Smooth muscle cell of the brain vasculature (primary cell): ENCODE results near the gene PTPRG.

Source experiments
- DNase-seq: peaks from one replicate; pipeline ENCODE4 v3.0.0-alpha.2; 2012; ENCODE audit warnings: low read depth, low spot score

PTPRG gene

DNA sequence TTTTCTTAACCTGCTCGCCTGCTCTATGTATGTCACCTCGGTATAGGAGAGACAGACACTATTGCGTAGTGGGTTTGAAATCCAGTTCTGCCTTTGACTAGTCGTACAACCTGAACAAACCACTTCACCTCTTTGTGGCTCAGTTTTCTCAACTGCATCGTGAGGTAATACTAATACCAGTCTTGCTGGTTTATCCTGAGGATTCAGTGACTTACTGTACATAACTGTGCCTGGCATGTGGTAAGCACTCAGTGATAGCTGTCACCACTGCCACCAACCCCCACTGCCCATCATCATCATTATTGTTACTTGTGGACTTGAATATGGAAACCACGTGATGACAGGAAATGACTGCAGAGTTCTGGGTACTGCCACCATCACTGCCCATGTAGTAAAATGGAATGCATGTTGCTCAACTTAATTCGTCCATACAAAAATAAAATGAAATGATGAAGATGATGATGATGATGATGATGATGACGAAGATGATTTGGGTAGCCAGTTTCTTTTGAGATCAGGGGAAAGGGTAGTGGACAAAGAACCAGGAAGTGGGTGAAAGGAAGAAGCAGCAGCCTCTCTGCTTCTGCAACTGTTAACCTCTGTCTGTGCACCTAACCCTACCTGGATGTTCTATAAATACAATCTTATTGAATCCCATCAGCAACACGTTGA, 583.9 kb downstream of the PTPRG start:
- no peak for DNase-seq

DNA sequence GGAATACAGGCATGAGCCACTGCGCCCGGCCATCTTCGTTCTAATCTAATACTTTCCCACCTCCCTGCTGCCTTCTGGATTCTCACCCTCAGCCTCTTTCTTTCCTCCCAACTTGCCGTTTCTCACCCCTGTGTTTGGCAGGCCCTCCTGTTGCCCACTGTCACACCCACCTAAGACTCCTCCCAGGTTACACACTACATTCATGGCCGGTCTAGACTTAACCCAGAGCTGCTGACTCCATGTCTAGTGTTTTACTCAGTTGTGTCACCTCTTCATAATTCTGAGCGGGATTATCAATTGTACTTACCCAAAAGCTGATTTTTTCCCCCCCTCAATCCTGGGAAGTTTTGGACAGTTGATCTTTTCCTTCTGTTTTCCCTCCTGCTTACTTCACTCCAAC, 588.2 kb downstream of the PTPRG start:
- DNase-seq = no peak

DNA sequence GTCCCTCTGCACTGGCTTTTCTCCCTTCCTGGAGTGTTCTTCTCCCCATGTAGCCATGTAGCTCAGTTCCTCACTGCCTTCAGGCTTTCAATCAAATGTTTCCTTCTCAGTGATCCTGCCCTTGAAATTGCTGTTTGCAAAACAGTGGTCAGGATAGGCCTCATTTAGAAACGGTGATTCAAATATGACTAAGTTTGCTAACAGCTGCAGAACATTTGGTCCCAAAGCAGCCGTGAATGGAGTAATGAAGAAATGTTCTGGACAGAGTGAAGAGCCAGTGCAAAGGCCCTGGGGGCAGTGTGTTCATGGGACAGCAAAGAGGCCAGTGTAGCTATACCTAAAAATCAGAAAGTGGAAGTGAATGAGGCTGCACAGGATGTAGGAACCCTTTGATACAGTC, 588.6 kb downstream of the PTPRG start:
- DNase-seq = no peak

GRCh38 chr3:62151591-62151990, 590.2 kb downstream of the PTPRG start:
- DNase-seq = no peak

DNA sequence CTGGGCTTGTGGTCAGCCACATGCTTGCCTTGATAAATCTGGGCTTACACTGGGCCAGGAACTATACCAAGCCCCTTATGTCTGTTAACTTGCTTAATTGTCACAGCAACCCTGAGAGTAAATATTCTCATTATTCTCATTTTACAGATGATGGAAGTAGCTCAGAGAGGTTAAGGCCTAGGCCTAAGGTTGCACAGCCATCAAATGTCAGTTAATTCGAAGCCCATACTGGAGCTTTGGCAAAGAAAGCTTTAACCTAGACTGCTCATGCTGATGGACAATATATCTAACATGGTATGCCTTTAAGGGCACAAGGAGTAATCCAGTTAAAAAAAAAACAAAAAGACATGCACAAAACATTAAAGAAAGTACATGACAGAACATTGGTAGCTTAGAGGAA, 591.9 kb downstream of the PTPRG start:
- DNase-seq = no peak

DNA sequence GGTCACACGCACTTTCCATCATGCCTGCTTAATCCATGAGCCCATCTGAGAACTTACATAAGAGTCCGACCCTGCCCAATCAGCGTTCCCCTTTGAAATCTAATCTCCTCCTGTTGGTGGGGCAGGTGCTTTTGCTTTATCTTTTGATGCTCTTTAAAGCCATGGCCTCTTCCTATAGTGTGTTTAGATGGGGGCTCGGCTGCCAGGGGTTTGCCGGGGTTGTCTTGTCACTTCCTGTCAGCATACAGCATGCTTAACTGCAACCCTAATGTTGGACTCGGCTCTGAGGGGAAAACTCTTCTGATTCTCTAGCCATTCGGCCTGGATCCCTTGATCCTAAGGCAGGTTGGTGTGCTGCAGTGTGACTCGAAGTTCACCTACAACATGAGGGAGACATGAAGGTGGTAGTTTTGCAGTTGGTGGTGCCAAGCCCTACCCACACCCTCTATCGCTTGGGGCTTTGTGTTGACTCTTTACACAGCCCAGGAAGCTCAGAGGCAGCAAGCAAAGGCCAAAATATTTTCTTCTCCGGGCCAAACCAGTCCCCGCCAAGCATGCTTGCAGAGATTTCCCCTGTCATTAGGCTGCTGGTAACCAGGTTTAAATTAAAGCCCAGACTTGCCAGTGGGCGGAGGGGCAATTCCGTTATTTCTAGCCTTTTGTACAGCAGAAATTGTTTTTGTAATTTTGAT, 593.2 kb downstream of the PTPRG start:
- no peak for DNase-seq

DNA sequence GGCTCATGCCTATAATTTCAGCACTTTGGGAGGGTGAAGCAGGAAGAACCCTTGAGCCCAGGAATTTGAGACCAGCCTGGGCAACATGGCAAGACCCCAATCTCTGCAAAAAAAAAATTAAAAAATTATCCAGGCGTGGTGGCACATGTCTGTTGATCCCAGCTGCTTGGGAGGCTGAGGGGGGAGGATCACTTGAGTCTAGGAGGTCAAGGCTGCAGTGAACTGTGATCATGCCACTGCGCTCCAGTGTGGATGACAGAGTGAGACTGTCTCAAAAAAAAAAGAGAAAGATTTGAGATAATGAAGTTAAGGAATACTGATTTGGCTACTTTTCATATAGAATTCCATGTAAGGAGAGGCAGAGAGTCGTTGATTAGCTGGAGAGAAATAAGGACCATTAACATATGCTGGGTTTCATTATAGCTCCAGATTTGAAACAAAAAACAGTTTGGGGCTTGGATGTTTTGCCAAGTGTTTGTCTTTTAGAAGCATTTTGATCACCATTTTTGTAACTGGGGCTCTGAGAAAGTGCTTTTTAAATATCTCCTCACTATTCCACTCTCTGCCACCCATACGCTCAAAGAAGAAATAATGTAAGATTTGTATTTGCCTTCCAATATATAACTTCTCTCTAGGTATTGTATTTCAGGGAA, 597.8 kb downstream of the PTPRG start:
- no peak for DNase-seq

DNA sequence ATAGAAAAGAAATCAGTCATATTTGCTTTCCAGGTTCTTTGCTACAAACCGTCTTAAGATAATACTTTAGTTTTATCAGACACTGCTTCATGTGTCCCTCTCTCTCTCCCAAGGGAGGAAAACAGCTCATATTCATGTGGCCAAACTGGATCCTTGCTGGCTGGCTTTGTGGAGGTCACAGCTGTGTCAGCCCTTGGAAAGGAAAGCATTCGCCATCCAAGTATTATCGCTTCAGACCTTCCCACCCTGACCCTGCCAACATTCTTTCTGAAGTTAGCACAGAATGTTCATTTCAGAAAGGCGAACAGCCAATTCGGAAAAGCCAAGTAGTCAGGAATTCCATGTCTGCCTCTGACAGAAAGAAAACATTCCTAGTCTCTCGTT, 598.3 kb downstream of the PTPRG start:
- no peak for DNase-seq

DNA sequence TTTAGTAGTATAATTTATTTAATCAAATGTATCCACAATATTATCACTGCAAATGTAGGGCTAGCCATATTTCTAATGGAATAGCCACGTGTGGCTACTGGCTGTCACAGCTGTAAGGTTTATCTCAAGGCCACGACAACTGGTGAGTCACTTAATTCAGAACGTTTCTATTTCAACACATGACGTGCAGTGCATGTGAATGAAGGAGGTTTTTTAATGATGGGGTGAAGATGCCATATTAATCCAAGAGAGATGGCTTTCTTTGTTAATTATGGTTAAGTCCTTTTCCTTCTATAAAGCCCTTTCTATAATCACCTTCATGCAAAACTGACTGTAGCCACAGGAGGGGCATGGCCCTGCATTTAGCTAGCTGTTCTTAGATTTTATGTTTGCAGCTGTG, 600.0 kb downstream of the PTPRG start:
- no peak for DNase-seq

GRCh38 chr3:62164196-62164595, 602.8 kb downstream of the PTPRG start:
- DNase-seq = no peak

GRCh38 chr3:62164746-62165145, 603.4 kb downstream of the PTPRG start:
- no peak for DNase-seq

DNA sequence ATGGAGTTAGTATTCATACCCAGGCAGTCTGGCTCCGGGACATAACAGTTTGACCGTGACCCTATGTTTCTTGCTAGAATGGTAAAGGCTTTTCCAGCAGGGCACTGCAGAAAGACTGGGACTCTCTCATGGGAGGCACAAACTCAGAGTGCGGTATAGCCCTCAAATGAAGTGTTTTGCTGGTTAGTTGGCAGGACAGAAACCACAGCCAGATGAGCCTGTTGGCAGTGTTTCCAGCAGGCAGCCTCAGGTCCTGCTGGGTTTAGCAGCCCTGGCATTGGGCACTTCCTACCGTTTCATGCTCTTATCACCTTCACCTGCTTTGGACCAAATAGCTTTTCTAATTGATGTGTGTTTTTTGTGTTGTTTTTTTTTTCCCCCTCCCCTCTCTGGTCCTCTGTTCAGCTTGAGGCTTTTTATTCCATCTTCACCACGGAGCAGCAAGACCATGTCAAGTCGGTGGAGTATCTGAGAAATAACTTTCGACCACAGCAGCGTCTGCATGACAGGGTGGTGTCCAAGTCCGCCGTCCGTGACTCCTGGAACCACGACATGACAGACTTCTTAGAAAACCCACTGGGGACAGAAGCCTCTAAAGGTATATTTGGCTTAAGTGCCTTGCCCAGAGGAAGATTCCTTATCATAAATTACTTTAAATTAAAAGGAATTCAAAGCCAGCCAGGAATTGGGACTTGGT, 606.3 kb downstream of the PTPRG start:
- no peak for DNase-seq

DNA sequence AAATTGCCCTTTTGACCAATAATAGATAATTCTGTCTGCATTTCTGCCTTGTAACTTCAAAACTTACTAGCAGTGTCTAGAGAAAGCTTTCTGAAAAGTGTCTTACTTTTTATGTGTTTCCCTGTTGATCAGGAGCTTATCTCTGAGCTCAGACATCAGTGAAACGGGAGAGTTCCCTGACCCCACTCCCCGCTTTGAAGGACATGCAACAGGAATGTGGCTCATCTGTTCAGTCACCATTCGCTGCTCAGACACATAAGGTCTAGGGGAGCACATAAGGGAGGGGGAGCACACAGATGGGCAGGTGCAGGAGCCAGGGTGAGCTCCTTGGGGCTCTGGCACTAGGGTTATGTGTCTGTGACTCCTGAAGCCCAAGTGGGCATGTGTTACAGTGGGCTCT, 607.0 kb downstream of the PTPRG start:
- no peak for DNase-seq

DNA sequence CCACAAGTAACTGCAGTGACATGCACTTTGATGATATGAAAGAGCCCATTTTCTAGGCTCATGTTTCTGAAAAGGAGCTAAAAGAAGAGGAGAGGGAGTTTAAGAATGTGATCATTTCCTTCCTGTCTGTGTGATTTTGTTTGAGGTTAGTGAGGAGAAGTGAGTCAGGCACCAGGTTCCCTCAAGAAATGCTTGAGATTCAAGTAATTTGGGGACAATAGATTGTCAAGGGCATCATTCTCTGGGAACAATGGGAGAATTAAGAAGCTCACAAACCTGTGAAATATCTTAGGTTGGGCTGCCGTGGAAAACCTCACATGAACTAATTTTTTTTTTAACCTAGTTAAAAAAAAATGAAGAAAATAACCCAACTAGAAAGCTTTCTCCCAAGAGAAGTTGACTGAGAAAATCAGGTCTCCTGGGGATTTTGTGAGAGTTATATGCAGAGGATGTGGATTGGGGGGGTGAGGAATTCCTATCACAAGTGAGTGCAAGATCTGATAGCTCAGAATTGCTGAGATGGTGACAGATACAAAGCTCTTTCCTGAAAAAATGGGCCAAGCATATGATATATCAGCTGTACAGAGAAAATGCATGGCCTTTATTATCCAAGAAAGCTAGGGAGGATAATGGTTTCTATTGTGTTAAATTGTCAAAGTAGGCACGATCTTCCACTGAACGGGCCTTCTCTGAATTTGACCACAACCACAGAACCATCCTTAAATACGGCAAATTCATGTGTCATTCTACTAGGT, 608.7 kb downstream of the PTPRG start:
- no peak for DNase-seq

- DNase-seq = no peak
Measured at GRCh38 chr3:62171789-62172188, 610.4 kb downstream of the PTPRG start.

DNA sequence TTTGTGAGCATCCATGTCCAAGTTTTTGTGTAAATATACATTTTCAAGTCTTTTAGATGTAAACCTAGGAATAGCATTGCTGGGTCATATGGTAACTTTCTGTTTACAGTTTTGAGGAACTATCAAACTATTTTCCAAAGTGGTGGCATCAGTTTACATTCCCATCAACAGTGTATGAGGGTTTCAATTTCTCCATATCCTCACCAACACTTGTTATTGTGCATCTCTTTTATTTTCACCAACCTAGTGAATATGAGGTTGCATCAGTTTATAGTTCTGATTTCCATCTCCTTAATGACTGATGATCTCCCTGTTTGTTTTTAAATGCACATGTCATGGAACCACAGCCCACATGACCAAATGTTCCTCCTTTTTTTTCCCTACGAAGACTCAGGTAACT, 610.8 kb downstream of the PTPRG start:
- DNase-seq = no peak

- no peak for DNase-seq
Measured at GRCh38 chr3:62173939-62174515, 612.7 kb downstream of the PTPRG start.

DNA sequence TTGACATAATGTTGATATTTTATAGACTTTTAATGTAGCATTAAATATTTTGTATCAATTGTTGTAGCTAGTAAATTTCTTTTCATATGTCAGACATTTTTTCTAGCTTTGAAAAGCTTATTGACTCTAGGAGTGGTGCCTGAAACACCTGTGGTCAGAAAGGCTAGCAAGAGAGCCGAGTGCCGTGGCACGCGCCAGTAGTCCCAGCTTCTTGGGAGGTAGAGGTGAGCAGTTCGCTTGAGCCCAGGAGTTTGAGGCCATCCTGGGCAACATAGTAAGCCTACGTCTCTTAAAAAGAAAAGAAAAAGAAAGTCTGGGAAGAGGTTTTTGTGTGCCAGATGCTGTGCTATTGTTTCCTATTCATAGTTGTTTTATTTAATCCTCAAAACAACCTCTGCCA, 613.8 kb downstream of the PTPRG start:
- DNase-seq = no peak

GRCh38 chr3:62178032-62178431, 616.7 kb downstream of the PTPRG start:
- DNase-seq = no peak

GRCh38 chr3:62178739-62179600, 617.6 kb downstream of the PTPRG start:
- no peak for DNase-seq
